HG03139 (cell line): ENCODE measurements around the gene PIPOX.

Source experiments
- ATAC-seq: cut with Tn5 transposase; IDR thresholded peaks from one replicate; pipeline ENCODE4 v1.9.1; 2021; ENCODE audit not compliant: unreplicated experiment

The PIPOX gene

DNA sequence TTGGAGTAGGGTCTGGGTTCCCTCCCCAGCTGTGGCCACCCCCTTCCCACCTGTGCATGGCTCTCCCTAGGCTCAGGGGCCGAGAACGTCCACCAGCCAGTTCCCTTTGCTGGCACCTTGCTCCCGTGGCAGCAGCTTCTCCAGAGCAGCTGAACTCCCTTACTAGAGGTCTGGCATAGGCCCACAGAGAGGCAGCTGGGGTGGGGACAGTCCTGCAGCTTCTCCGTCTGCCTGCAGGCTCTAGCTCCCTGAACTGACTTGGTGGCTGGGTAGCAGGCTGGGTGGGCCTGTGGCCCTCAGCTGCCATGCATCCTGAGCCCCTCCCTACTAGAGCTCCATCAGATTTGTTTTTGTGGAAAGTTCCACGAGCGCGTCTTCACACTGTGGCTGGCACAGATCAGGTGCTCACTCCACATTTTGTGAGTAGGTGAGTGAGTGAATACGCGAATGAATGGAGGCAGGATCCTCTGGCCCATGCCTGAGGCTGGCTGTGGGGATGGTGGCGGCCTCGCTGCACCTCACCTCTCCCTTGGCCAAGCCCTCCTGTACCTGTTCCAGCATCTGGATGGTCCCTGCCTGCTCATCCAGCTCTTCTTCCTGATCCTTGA, 51.3 kb downstream of the PIPOX start:
- no peak for ATAC-seq

DNA sequence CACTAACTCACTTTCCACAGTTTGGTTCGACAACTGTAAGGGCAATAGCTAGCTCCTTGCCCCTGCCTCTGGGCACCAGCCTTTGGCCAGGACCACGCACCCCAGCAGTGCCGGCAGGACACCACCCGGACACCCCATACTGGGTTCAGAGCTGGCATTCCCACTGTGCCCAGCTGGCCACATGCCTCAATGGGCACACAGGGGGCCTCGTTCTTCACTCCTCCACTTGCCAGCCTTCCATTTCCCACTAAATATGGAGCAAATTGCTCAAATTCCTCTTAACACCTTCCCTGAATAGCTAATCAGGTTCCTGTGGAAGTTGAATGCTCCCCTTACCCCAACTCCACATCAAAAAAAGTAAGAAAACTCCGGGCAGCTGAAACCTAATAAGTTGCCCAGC, 52.5 kb downstream of the PIPOX start:
- no peak for ATAC-seq

DNA sequence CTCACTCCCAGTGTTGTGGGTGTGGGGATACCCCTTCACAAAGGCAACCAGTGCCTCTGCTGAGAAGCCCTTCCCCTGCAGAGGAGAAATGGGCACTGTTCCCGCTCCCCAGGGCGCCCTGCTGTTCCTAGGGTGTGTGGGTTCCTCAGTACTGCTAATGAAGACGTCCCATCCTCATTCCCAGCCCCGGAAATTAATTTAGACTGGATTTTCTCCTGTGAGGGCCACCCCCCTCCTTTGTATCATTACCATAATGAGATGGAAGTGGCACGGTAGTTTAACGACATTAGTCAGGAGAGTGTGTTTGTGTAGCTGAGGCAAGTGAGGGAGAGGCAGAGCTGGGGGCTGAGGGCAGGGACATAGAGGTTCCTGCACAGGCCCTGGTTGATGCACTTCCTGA, 53.2 kb downstream of the PIPOX start:
- ATAC-seq, result no peak

DNA sequence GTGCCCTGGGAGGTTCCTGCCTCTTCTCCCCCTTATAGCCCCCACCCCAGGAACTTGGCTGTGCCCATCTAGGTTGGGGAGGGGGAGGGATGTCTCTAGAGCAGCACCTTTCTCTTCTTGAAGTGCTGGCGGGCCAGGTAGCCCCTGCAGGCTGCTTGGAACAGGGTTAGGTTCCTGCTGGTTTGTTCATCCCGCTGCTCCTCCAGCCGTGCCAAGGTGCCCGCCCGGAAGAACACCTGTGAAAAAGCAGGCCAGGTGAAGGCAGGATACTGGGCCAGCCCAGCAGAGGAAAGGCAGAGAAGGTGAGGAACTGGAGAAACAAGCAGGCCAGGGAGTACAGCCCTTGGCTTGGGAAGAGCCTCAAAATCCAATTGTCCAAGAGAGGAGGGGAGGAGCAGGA, 56.6 kb downstream of the PIPOX start:
- ATAC-seq, result no peak

DNA sequence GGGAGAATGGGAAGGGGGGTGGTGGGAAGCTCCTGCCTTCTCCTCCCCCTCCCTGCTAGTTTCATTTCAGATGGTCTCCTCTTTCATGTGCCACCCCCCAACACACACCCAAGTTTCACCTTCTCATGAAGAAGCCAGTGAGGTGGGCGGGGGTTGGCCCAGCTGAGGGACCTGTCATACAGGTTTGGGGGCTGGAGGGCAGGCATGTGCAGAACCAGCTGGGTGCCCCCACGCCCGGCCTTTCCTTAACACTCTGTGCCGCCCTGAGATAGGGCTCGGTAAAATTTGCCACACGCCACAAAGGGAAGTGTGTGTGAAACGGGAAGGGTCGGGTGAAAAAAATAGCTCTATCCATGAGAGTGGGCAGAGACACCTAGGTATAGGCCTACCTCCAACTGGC, 57.4 kb downstream of the PIPOX start:
- ATAC-seq, result no peak

DNA sequence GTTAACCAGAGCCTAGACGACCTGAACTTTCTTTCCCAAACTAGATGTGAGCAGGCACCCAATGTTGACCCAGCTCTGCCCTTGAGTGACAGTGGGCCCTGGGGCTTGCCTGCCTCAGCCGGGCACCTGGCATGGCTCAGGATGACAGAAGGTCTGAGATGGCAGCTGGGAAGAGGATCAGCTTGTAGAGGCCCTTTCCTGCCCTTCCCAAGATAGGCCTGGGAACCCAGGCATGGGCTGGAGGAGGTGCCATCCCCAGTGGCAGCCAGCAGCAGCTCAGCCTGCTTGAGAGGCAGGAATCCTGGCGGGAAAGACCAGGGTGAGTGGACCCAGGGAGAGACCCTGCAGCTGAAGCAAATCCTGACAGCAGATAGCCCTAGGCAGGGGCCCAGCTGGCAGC, 59.1 kb downstream of the PIPOX start:
- no peak for ATAC-seq

DNA sequence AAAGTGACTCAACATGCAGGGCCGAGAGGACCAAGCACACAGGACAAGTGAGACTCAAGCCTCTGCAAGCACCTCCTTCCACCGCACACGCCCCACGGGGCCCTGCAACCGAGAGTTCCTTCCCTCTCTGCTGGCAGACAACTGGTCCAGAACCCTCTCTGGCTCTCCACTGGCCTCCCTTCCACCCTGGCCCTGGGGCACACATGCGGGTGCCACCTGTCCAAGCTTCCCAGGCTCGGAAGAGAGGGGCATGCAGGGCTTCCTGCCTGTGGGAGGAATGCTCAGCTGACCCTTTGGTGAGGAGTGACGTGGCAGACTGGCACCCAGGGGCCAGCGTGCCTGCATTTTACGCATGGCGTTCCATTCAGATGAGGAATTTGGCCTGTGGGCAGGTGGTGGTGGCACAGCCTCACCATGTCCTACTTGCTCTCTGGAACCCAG, 59.8 kb downstream of the PIPOX start:
- no peak for ATAC-seq

DNA sequence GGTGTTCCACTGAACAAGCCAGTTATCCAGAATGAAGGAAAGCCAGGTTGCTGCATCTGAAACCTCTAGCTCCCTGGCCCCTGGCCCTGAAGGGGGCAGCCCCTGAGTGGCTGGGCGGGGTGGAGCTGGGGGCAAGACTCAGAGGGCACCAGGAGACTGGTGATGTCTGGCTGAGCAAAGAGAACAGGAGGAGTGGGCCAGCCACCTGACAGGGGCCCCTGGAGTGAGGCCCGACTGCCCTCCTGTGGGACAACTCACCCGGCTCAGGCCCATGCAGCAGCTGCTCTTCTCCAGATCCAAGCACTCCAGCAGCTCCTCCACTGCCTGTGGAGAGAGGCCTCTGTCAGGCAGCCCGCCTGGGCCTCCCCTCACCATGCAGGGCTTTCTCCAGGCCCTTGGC, 60.4 kb downstream of the PIPOX start:
- ATAC-seq, result no peak
